GM12878 (cell line): ENCODE data around the gene SHISA4. TPM values are rescaled to one million over a fixed set of nuclear protein-coding genes. Genes with fewer than 3 reads are reported as not detected.

Source experiments
- ATAC-seq: fragments of 200-7000 bp; cut with Tn5 transposase; 3 replicates; pipeline ENCODE4 v1.9.1; 2020; ENCODE audit warnings: mild to moderate bottlenecking, moderate library complexity
- BruUV-seq: library from RNA; stranded (reverse); fragments of 400-500 nt; replicated peaks from 2 replicates; lab custom pipeline; 2021; lab: Mats Ljungman, UMichigan
- CTCF ChIA-PET: fragments of 300-600 bp; sonication (Branson Sonifier 250); formaldehyde crosslinking; extraction: SDS; loops from one replicate; lab custom pipeline; 2021; ENCODE audit warnings: inconsistent platforms; lab: Yijun Ruan, JAX
- POLR2A ChIA-PET: fragments of 350-600 bp; formaldehyde crosslinking; extraction: SDS; loops from one replicate; lab custom pipeline; 2021; ENCODE audit warnings: inconsistent platforms; lab: Charles Lee
- RAD21 ChIA-PET: fragments of 300-600 bp; sonication (Branson Sonifier 250); formaldehyde crosslinking; loops from one replicate; lab custom pipeline; 2023; ENCODE audit warnings: antibody characterized with exemption; ENCODE audit not compliant: unreplicated experiment; lab: Charles Lee
- SMC1A ChIA-PET: fragments of 300-600 bp; sonication (Branson Sonifier 250); formaldehyde crosslinking; loops from one replicate; lab custom pipeline; 2023; ENCODE audit not compliant: unreplicated experiment, uncharacterized antibody; lab: Charles Lee
- DNase-seq: peaks from one replicate; pipeline ENCODE4 v3.0.0-alpha.2; 2011; ENCODE audit warnings: low read depth, low spot score
- FAIRE-seq: peaks from 3 replicates; lab custom pipeline; 2011; peaks lifted over from hg19 to GRCh38; lab: Jason Lieb, UNC
- H2AFZ ChIP-seq: 2 replicates; pipeline ENCODE4 v1.6.0; 2011; ENCODE audit warnings: low read depth, low read length, control low read depth; ENCODE audit not compliant: control insufficient read depth
- H3K27ac ChIP-seq: 2 replicates; pipeline ENCODE4 v1.5.1; 2011; ENCODE audit warnings: control low read depth; ENCODE audit not compliant: control insufficient read depth, insufficient read depth
- H3K27me3 ChIP-seq, 2 experiments: replicated peaks in 1 of 2; 2 replicates each; pipeline versions ENCODE4 v1.6.0 to v1.6.1; 2011; ENCODE audit warnings: low read length in 1 of 2; ENCODE audit not compliant: control insufficient read depth in 2 of 2, insufficient read depth in 2 of 2
- H3K36me3 ChIP-seq, 2 experiments: 2 replicates each; pipeline ENCODE4 v1.5.1; 2011; ENCODE audit warnings: low read length in 1 of 2; ENCODE audit not compliant: control insufficient read depth in 2 of 2, insufficient read depth in 2 of 2
- H3K4me1 ChIP-seq: 2 replicates; pipeline ENCODE4 v1.6.1; 2011; ENCODE audit warnings: mild to moderate bottlenecking, low read length, moderate library complexity, mixed read lengths; ENCODE audit not compliant: control insufficient read depth, insufficient read depth
- H3K4me2 ChIP-seq: 2 replicates; pipeline ENCODE4 v1.6.0; 2011; ENCODE audit warnings: control low read depth; ENCODE audit not compliant: control insufficient read depth, insufficient read depth
- H3K4me3 ChIP-seq: fragments of 200-600 bp; sonication (generic); 2 replicates; pipeline ENCODE4 v1.5.1; 2016
- H3K79me2 ChIP-seq: 2 replicates; pipeline ENCODE4 v1.6.0; 2011; ENCODE audit warnings: low read length; ENCODE audit not compliant: control insufficient read depth, insufficient read depth
- H3K9ac ChIP-seq: 2 replicates; pipeline ENCODE4 v1.8.0; 2011; ENCODE audit warnings: low read length, control low read depth, mixed read lengths; ENCODE audit not compliant: control insufficient read depth, insufficient read depth
- H3K9me3 ChIP-seq: replicated peaks from 3 replicates; pipeline ENCODE4 v1.5.1; 2011; ENCODE audit warnings: mild to moderate bottlenecking, low read length; ENCODE audit not compliant: control insufficient read depth, insufficient read depth
- H4K20me1 ChIP-seq: 2 replicates; pipeline ENCODE4 v1.6.0; 2011; ENCODE audit not compliant: control insufficient read depth, insufficient read depth
- BHLHE40 ChIP-seq, 2 experiments: fragments of 450-650 bp in 1 of 2; IDR thresholded peaks; 2 replicates each; pipeline ENCODE4 v1.6.1; 2011 to 2017; ENCODE audit warnings: low read depth in 2 of 2, borderline replicate concordance in 1 of 2, improper control_type of control experiment in 1 of 2, low read length in 1 of 2, mild to moderate bottlenecking in 1 of 2
- CEBPB ChIP-seq, 2 experiments: fragments of 150-350 bp in 1 of 2; IDR thresholded peaks; 2 replicates each; pipeline ENCODE4 v1.6.1; 2012 to 2014; ENCODE audit warnings: low read depth in 2 of 2, low read length in 2 of 2, borderline replicate concordance in 1 of 2, inconsistent platforms in 1 of 2
- NFYB ChIP-seq: IDR thresholded peaks from 2 replicates; pipeline ENCODE4 v1.6.1; 2011; ENCODE audit warnings: low read depth, mild to moderate bottlenecking, low read length, improper control_type of control experiment, moderate library complexity; ENCODE audit not compliant: insufficient read depth
- PAX5 ChIP-seq: IDR thresholded peaks from 2 replicates; pipeline ENCODE4 v1.6.1; 2011; ENCODE audit warnings: low read depth, low read length, borderline replicate concordance
- POLR2AphosphoS5 ChIP-seq: IDR thresholded peaks from 2 replicates; pipeline ENCODE4 v1.6.1; 2011; ENCODE audit warnings: mild to moderate bottlenecking, low read length, inconsistent platforms
- SPI1 ChIP-seq: IDR thresholded peaks from 2 replicates; pipeline ENCODE4 v1.6.1; 2011; ENCODE audit warnings: low read depth, mild to moderate bottlenecking, low read length, moderate library complexity, borderline replicate concordance; ENCODE audit not compliant: insufficient read depth
- TCF3 ChIP-seq: IDR thresholded peaks from 2 replicates; pipeline ENCODE4 v1.6.1; 2012; ENCODE audit warnings: low read depth, mild to moderate bottlenecking, low read length, borderline replicate concordance; ENCODE audit not compliant: insufficient read depth
- WRNIP1 ChIP-seq: IDR thresholded peaks from 2 replicates; pipeline ENCODE4 v1.6.1; 2011; ENCODE audit warnings: low read depth, low read length, improper control_type of control experiment, borderline replicate concordance
- YBX1 ChIP-seq: fragments of 450-650 bp; IDR thresholded peaks from 2 replicates; pipeline ENCODE4 v1.6.1; 2016; ENCODE audit warnings: antibody characterized with exemption
- WGBS: methylation state at CpG from one replicate; pipeline ENCODE4 v1.1.6; 2016; ENCODE audit warnings: low lambda C conversion rate; ENCODE audit not compliant: insufficient replicate concordance, insufficient coverage; ENCODE audit errors: missing lambda C conversion rate; 5-methylcytosine and 5-hydroxymethylcytosine counted together
- in situ Hi-C: fragments of 300-500 bp; cut with MboI; formaldehyde crosslinking; loops from 9 replicates; pipeline ENCODE4 v1.14.3; 2018; ENCODE audit warnings: mixed read lengths
- intact Hi-C: fragments of 100-400 bp; cut with micrococcal nuclease; formaldehyde crosslinking; loops from one replicate; pipeline ENCODE4 v1.14.2; 2022; ENCODE audit not compliant: unreplicated experiment
- polyA plus RNA-seq, 11 experiments: library from polyadenylated mRNA; depleted of rRNA in 4 of 11; unstranded in 6 of 11; stranded (reverse) in 5 of 11; fragments of >200 nt; fragmentation: Nextera tagmentation in 4 of 11; fragmentation: Illumina TruSeq in 1 of 11; extraction: Ambion mirVana in 4 of 11; extraction: Trizol in 1 of 11; gene quantifications; 1 replicate in 1 of 11; 2 replicates in 10 of 11; pipeline versions ENCODE4 v1.2.1 to v1.2.3, GENCODE V29; 2011 to 2016; ENCODE audit warnings: inconsistent platforms in 2 of 11, missing spikeins in 2 of 11, low read depth in 1 of 11
- total RNA-seq, 4 experiments: library from RNA; depleted of rRNA in 3 of 4; stranded (reverse); fragments of >200 nt in 3 of 4; fragmentation: Illumina TruSeq in 1 of 4; extraction: Trizol in 1 of 4; gene quantifications; 2 replicates each; pipeline versions ENCODE4 v1.2.1 to v1.2.3, GENCODE V29; 2013 to 2021

Gene SHISA4
- total and polyA plus RNA-seq, 10 of the 15 experiments (the other 5 are each of a cell fraction or from before 2014, with no cell fraction given), result 0.07 TPM; not detected in 8

DNA sequence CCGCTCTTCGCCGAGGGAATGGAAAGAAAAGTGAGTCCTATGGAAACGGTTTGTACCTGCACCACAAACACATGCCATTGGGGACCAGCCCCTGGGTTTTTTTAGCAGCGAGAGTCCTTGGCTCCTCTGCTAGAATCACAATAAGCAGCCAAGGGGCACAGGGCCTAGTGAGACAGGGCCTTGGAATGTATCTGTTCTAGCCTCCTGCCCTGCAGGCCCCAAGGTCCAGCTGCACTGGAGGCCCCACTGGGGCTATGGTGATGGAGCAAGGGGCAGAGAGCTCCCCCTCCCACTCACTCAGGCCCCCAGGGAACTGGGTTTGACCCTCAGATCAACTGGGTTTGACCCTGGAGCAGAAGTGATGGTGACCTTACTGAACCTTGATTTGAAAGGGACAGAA lies 14.4 kb downstream of the SHISA4 start (continued):
- TF ChIP-seq PAX5, result no peak
- TF ChIP-seq WRNIP1, result no peak
- no peak for TF ChIP-seq SPI1
- no peak for TF ChIP-seq POLR2AphosphoS5
- no peak for TF ChIP-seq NFYB
- TF ChIP-seq, all 136 proteins: peak for 0

DNA sequence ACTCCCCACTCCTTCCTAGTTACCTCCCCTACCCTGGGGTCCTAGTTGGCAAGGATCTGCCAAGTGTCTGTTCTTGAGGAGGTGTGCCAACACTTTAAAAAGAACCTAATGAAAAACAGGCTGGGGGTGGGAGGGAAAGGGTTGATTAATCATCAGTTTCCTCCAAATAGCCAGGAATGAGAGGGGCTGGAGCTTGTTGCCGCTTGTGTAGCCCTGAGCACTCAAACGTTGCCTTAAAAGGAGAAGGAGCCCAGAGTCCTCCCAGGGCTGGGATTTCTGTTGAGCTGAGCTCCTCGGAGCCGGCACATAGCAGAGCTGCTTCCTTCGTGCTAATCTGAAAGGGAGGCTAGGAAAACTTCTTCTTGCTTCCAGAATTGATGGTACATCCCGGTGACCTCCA lies 15.9 kb downstream of the SHISA4 start:
- H3K27ac ChIP-seq, result no peak overlapping the region
- ChIA-PET RAD21 (no interaction called here), CTCF (interaction anchor here (2.2 kb wide), 1 partner anchor 9 kb away, joined by 12 read pairs; no protein-coding TSS in a partner anchor), POLR2A (no interaction called here), SMC1A (interaction anchor here (0.7 to 1.0 kb wide), 2 partner anchors 8 to 26 kb away, joined by 3 to 4 read pairs; no protein-coding TSS in a partner anchor)
- no peak overlapping the region for H3K4me3 ChIP-seq
- in situ Hi-C loops, result no loop called here
- H3K4me1 ChIP-seq, result no peaks in the 10 kb centered on the region
- H2AFZ ChIP-seq, result no peak overlapping the region
- BruUV-seq, result no TSS peak
- H3K9ac ChIP-seq, result no peak overlapping the region
- H3K36me3 ChIP-seq, result no peaks in the 10 kb centered on the region
- intact Hi-C loops, result no loop called here
- no peaks in the 10 kb centered on the region for H3K79me2 ChIP-seq
- WGBS, result 34% methylated on average over 6 of the region's 6 CpGs
- FAIRE-seq, result no peak
- no peak for DNase-seq
- H3K9me3 ChIP-seq, result no peaks in the 10 kb centered on the region
- H3K4me2 ChIP-seq, result no peak overlapping the region
- no peaks in the 10 kb centered on the region for H3K27me3 ChIP-seq
- H4K20me1 ChIP-seq, result no peaks in the 10 kb centered on the region
- TF ChIP-seq BHLHE40 (IDR thresholded peaks at IDR 0.05; ENCODE audit: borderline replicate concordance in 1 of 2, low read depth in 2 of 2, low read length in 1 of 2) (no peak), CEBPB (IDR thresholded peaks at IDR 0.05; ENCODE audit: borderline replicate concordance in 1 of 2, low read depth in 2 of 2, low read length in 2 of 2) (no peak), TCF3 (no peak), YBX1 (no peak)
- no peak for ATAC-seq
